ENCODE data around the gene MRAS.

DNA sequence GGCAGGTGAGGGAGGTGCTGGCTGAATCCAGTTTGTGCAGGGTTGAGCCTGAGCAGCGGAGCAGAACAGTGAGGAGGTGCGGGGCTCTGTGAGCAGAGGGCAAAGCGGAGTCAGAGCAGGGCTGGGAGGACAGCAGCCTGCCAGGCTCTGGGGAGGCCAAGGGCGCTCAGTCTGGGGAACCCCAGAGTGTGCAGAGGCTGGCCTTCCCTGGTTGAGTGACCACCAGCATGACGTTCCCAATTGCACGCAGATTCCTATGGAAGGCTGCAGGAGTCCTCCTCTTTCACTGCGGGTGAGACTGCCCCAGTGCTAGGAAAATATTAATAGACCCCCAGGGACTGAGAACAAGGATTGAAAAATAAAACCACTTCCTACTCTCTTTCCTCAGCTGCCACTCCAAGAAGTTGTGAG, 13.2 kb downstream of the MRAS start:
- no peak for TF ChIP-seq SMC3 (conservative IDR thresholded peaks at IDR 0.05; ENCODE audit: poor library complexity)
- no peak for TF ChIP-seq EP300 (conservative IDR thresholded peaks at IDR 0.05; ENCODE audit: poor library complexity, severe bottlenecking)
- TF ChIP-seq RAD21 (conservative IDR thresholded peaks at IDR 0.05): no peak
- TF ChIP-seq, protein P1, sequence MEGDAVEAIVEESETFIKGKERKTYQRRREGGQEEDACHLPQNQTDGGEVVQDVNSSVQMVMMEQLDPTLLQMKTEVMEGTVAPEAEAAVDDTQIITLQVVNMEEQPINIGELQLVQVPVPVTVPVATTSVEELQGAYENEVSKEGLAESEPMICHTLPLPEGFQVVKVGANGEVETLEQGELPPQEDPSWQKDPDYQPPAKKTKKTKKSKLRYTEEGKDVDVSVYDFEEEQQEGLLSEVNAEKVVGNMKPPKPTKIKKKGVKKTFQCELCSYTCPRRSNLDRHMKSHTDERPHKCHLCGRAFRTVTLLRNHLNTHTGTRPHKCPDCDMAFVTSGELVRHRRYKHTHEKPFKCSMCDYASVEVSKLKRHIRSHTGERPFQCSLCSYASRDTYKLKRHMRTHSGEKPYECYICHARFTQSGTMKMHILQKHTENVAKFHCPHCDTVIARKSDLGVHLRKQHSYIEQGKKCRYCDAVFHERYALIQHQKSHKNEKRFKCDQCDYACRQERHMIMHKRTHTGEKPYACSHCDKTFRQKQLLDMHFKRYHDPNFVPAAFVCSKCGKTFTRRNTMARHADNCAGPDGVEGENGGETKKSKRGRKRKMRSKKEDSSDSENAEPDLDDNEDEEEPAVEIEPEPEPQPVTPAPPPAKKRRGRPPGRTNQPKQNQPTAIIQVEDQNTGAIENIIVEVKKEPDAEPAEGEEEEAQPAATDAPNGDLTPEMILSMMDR (IDR thresholded peaks at IDR 0.05; ENCODE audit: poor library complexity, severe bottlenecking): no peak
- TF ChIP-seq POLR2AphosphoS5 (IDR thresholded peaks at IDR 0.05): no peak
- no peak for TF ChIP-seq TAF1 (IDR thresholded peaks at IDR 0.05; ENCODE audit: low read depth)
- TF ChIP-seq EZH2 (IDR thresholded peaks at IDR 0.05; ENCODE audit: borderline replicate concordance, insufficient read depth, low read length, poor library complexity, severe bottlenecking): no peak
